Dendritic cell treated with granulocyte-macrophage colony-stimulating factor and Interleukin-4, amounts not matched to agents 40 ng/mL and 50 ng/mL, for 4 days (primary cell): ENCODE results near the gene GADD45B.

ENCODE experiments used
- H3K27ac Mint-ChIP-seq: one replicate; pipeline ENCODE4 v1.8.0; 2022; ENCODE audit warnings: mild to moderate bottlenecking, mixed read lengths
- H3K27me3 Mint-ChIP-seq: one replicate; pipeline ENCODE4 v1.8.0; 2022; ENCODE audit warnings: mild to moderate bottlenecking, mixed read lengths
- H3K36me3 Mint-ChIP-seq: one replicate; pipeline ENCODE4 v1.8.0; 2022; ENCODE audit warnings: low read depth, mixed read lengths
- H3K4me1 Mint-ChIP-seq: one replicate; pipeline ENCODE4 v1.8.0; 2022; ENCODE audit warnings: low read depth, mixed read lengths
- H3K4me3 Mint-ChIP-seq: one replicate; pipeline ENCODE4 v1.8.0; 2022; ENCODE audit warnings: mild to moderate bottlenecking, moderate library complexity, mixed read lengths
- H3K9me3 Mint-ChIP-seq: one replicate; pipeline ENCODE4 v1.8.0; 2022; ENCODE audit warnings: mixed read lengths
- intact Hi-C: fragments of 100-400 bp; cut with micrococcal nuclease; formaldehyde crosslinking; loops from one replicate; pipeline ENCODE4 v1.15.0; 2022

GADD45B gene

GRCh38 chr19:2436384-2436783 is 39.5 kb upstream of the GADD45B start:
- intact Hi-C loops: no loop called here
- Mint-ChIP-seq H3K27ac (no peak overlapping the region), H3K4me3 (no peak overlapping the region), H3K4me1 (no peaks in the 10 kb centered on the region), H3K9me3 (no peaks in the 10 kb centered on the region), H3K36me3 (peaks cover 75% of the 10 kb centered on the region), H3K27me3 (no peaks in the 10 kb centered on the region)

GRCh38 chr19:2436926-2437325 is 39.0 kb upstream of the GADD45B start:
- peaks cover 75% of the 10 kb centered on the region for H3K36me3 Mint-ChIP-seq
- intact Hi-C loops: no loop called here

GRCh38 chr19:2438178-2438577 is 37.7 kb upstream of the GADD45B start:
- intact Hi-C loops: no loop called here
- H3K27ac Mint-ChIP-seq: no peak overlapping the region
- no peaks in the 10 kb centered on the region for H3K4me1 Mint-ChIP-seq
- no peaks in the 10 kb centered on the region for H3K27me3 Mint-ChIP-seq
- no peak overlapping the region for H3K4me3 Mint-ChIP-seq
- peaks cover 77% of the 10 kb centered on the region for H3K36me3 Mint-ChIP-seq
- no peaks in the 10 kb centered on the region for H3K9me3 Mint-ChIP-seq

More at GRCh38 chr19:2436926-2437325, 39.0 kb upstream of the GADD45B start:
- H3K9me3 Mint-ChIP-seq: no peaks in the 10 kb centered on the region
- no peaks in the 10 kb centered on the region for H3K4me1 Mint-ChIP-seq
- H3K27me3 Mint-ChIP-seq: no peaks in the 10 kb centered on the region
- no peak overlapping the region for H3K4me3 Mint-ChIP-seq
- no peak overlapping the region for H3K27ac Mint-ChIP-seq

GRCh38 chr19:2440515-2440914 is 35.4 kb upstream of the GADD45B start:
- Mint-ChIP-seq H3K4me1 (no peaks in the 10 kb centered on the region), H3K27ac (no peak overlapping the region), H3K9me3 (no peaks in the 10 kb centered on the region), H3K27me3 (no peaks in the 10 kb centered on the region), H3K4me3 (no peak overlapping the region), H3K36me3 (peaks cover 73% of the 10 kb centered on the region)
- intact Hi-C loops: no loop called here

- Mint-ChIP-seq H3K4me3 (no peak overlapping the region), H3K27ac (no peak overlapping the region), H3K9me3 (no peaks in the 10 kb centered on the region), H3K36me3 (peaks cover 71% of the 10 kb centered on the region), H3K4me1 (peaks cover 2% of the 10 kb centered on the region), H3K27me3 (no peaks in the 10 kb centered on the region)
- intact Hi-C loops: no loop called here
Measured at GRCh38 chr19:2441096-2441752, 34.7 kb upstream of the GADD45B start.

- Mint-ChIP-seq H3K27ac (no peak overlapping the region), H3K36me3 (peaks cover 57% of the 10 kb centered on the region), H3K4me1 (peaks cover 9% of the 10 kb centered on the region), H3K4me3 (no peak overlapping the region), H3K27me3 (no peaks in the 10 kb centered on the region), H3K9me3 (no peaks in the 10 kb centered on the region)
- intact Hi-C loops: no loop called here
Measured at GRCh38 chr19:2443116-2443784, 32.7 kb upstream of the GADD45B start.

GRCh38 chr19:2443785-2444182 is 32.1 kb upstream of the GADD45B start:
- no peaks in the 10 kb centered on the region for H3K27me3 Mint-ChIP-seq
- no peaks in the 10 kb centered on the region for H3K9me3 Mint-ChIP-seq
- H3K4me1 Mint-ChIP-seq: peaks cover 9% of the 10 kb centered on the region
- intact Hi-C loops: no loop called here
- H3K27ac Mint-ChIP-seq: no peak overlapping the region
- H3K4me3 Mint-ChIP-seq: no peak overlapping the region
- H3K36me3 Mint-ChIP-seq: peaks cover 55% of the 10 kb centered on the region

GRCh38 chr19:2444251-2445002 is 31.5 kb upstream of the GADD45B start:
- intact Hi-C loops: no loop called here
- Mint-ChIP-seq H3K4me3 (no peak overlapping the region), H3K27me3 (no peaks in the 10 kb centered on the region), H3K4me1 (peaks cover 9% of the 10 kb centered on the region), H3K36me3 (peaks cover 55% of the 10 kb centered on the region), H3K27ac (no peak overlapping the region), H3K9me3 (no peaks in the 10 kb centered on the region)

- H3K36me3 Mint-ChIP-seq: peaks cover 56% of the 10 kb centered on the region
- no peak overlapping the region for H3K4me3 Mint-ChIP-seq
- no peaks in the 10 kb centered on the region for H3K9me3 Mint-ChIP-seq
- peaks cover 9% of the 10 kb centered on the region for H3K4me1 Mint-ChIP-seq
- intact Hi-C loops: no loop called here
- peak overlapping the region; percentile 75 for H3K27ac Mint-ChIP-seq
- H3K27me3 Mint-ChIP-seq: no peaks in the 10 kb centered on the region
Measured at GRCh38 chr19:2446381-2446780, 29.5 kb upstream of the GADD45B start.

GRCh38 chr19:2449019-2449418 is 26.9 kb upstream of the GADD45B start:
- Mint-ChIP-seq H3K27ac (no peak overlapping the region), H3K4me1 (peaks cover 9% of the 10 kb centered on the region), H3K27me3 (no peaks in the 10 kb centered on the region), H3K4me3 (no peak overlapping the region), H3K9me3 (no peaks in the 10 kb centered on the region), H3K36me3 (peaks cover 30% of the 10 kb centered on the region)
- intact Hi-C loops: no loop called here

GRCh38 chr19:2451138-2451537 is 24.8 kb upstream of the GADD45B start:
- Mint-ChIP-seq H3K36me3 (peaks cover 20% of the 10 kb centered on the region), H3K27me3 (no peaks in the 10 kb centered on the region), H3K27ac (no peak overlapping the region), H3K9me3 (no peaks in the 10 kb centered on the region), H3K4me1 (peaks cover 26% of the 10 kb centered on the region), H3K4me3 (no peak overlapping the region)
- intact Hi-C loops: no loop called here

GRCh38 chr19:2451741-2452140 is 24.2 kb upstream of the GADD45B start:
- Mint-ChIP-seq H3K4me1 (peaks cover 20% of the 10 kb centered on the region), H3K36me3 (peaks cover 25% of the 10 kb centered on the region), H3K27me3 (no peaks in the 10 kb centered on the region), H3K9me3 (no peaks in the 10 kb centered on the region), H3K4me3 (no peak overlapping the region), H3K27ac (no peak overlapping the region)
- intact Hi-C loops: no loop called here

GRCh38 chr19:2453431-2454025 is 22.4 kb upstream of the GADD45B start:
- Mint-ChIP-seq H3K36me3 (peaks cover 20% of the 10 kb centered on the region), H3K4me3 (no peak overlapping the region), H3K27ac (no peak overlapping the region), H3K4me1 (peaks cover 25% of the 10 kb centered on the region), H3K27me3 (no peaks in the 10 kb centered on the region), H3K9me3 (no peaks in the 10 kb centered on the region)
- intact Hi-C loops: no loop called here
